GM12873 (cell line): ENCODE data around the gene MTF2.
A peak's percentile ranks its signal among the peaks of the same experiment; 100 is the strongest.

Experiments used
- CTCF ChIP-seq: IDR thresholded peaks from 2 replicates; pipeline ENCODE4 v1.5.1; 2012; ENCODE audit warnings: low read depth, mild to moderate bottlenecking, moderate library complexity, low read length, control low read depth; ENCODE audit not compliant: insufficient read depth; ENCODE audit errors: missing control alignments

Gene MTF2

DNA sequence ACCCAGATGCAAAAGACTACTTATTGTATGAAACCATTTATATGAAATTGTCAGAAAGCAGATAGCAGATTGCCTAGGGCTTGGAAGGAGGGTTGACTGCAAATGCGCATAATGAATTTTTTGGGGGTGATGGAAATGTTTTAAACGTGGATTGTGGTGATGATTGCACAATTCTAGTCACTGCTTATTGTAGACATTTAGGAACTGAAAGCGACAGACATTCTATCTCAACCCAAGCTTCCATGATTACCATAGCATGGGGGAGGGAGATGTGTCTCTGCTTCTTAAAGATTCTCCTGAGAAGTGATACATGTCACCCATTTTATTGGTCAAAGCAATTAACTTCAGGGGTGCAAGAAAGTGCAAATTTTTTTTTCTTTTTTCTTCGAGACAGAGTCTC is 2.8 kb upstream of the MTF2 start:
- TF ChIP-seq CTCF: no peak

- TF ChIP-seq CTCF: no peak
Measured at GRCh38 chr1:93078203-93078602, 880 bp upstream of the MTF2 start.

GRCh38 chr1:93078638-93078985 is 471 bp upstream of the MTF2 start:
- no peak for TF ChIP-seq CTCF

DNA sequence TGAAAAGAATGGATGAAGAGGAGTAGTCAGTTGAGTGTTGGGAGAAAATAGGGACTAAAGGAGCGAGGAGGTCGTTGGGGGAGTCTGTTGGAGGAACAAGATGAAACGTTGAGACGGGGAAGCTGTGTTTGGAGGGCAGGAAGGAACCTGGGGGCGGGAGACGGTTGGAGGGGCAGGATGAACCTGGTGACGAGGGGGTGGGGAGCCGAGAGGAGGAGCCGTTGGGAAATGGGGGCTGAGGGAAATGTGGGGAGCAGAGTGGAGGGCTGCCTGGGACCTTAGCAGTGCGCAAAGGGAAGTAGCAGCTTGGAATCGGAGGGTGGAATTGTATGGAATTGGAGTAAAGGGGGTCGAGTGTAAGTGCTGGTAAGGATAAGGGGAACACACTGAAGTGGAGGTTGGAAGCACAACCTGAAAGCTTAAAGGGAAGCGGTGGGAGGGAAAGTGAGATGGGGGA is 630 bp downstream of the MTF2 start:
- no peak for TF ChIP-seq CTCF

GRCh38 chr1:93080179-93080823 is 1.2 kb downstream of the MTF2 start:
- peak; percentile 60 for TF ChIP-seq CTCF

DNA sequence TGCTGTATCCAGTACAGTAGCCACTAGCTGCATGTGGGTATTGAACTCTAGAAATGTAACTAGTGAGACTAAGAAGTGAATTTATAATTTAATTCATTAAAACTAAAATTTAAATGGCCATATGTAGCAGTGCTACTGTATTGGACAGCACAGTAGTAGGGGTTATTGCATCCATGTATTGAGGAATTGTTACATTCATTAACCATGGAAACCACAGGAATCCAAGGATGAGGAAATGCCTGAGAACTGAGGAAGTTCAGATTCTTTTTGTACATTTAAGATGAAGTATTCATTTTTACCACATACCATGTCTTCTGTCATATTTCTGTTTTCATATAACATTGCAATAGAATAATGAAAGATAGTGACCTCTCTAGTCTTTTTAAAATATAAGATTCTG is 2.6 kb downstream of the MTF2 start:
- no peak for TF ChIP-seq CTCF

GRCh38 chr1:93082313-93082712 is 3.2 kb downstream of the MTF2 start:
- TF ChIP-seq CTCF: no peak
